HepG2 (cell line): ENCODE data around the gene PLCL2. TPM values are rescaled to one million over a fixed set of nuclear protein-coding genes. Genes with fewer than 3 reads are reported as not detected.

Experiments used
- ATAC-seq: fragments of 200-7000 bp; cut with Tn5 transposase; 3 replicates; pipeline ENCODE4 v1.9.1; 2020; ENCODE audit warnings: mild to moderate bottlenecking, moderate library complexity
- BruUV-seq: library from RNA; stranded (reverse); fragments of 400-500 nt; replicated peaks from 2 replicates; lab custom pipeline; 2021; lab: Mats Ljungman, UMichigan
- CTCF ChIA-PET: fragments of 300-600 bp; formaldehyde crosslinking; extraction: SDS; loops from one replicate; lab custom pipeline; 2021; ENCODE audit warnings: low total read pairs, inconsistent platforms, low intra/inter-chr PET ratio; lab: Yijun Ruan, JAX
- POLR2A ChIA-PET: fragments of 350-600 bp; sonication (Branson Sonifier 250); formaldehyde crosslinking; loops from one replicate; lab custom pipeline; 2020; ENCODE audit warnings: antibody characterized with exemption, inconsistent platforms; lab: Yijun Ruan, JAX
- DNase-seq: peaks from one replicate; pipeline ENCODE4 v3.0.0-alpha.2; 2015; ENCODE audit warnings: low spot score
- FAIRE-seq: peaks from 3 replicates; lab custom pipeline; 2011; peaks lifted over from hg19 to GRCh38; lab: Jason Lieb, UNC
- H2AFZ ChIP-seq: one replicate; pipeline ENCODE4 v1.6.1; 2011; ENCODE audit warnings: low read length, inconsistent platforms
- H3K27ac ChIP-seq: fragments of 300-600 bp; 3 replicates; pipeline ENCODE4 v1.8.0; 2011; ENCODE audit warnings: mixed run types, mild to moderate bottlenecking, mixed read lengths, low read length, inconsistent platforms; ENCODE audit not compliant: insufficient read depth; ENCODE audit errors: extremely low read length
- H3K27me3 ChIP-seq, 2 experiments: fragments of 200-600 bp in 1 of 2; 2 replicates in 1 of 2; 3 replicates in 1 of 2; pipeline versions ENCODE4 v1.6.0 to v1.8.0; 2011; ENCODE audit warnings: low read length in 2 of 2, mild to moderate bottlenecking in 2 of 2, moderate library complexity in 2 of 2, inconsistent platforms in 1 of 2; ENCODE audit not compliant: insufficient read depth in 2 of 2, control insufficient read depth in 1 of 2
- H3K36me3 ChIP-seq, 2 experiments: fragments of 200-600 bp in 1 of 2; replicated peaks in 1 of 2; 2 replicates in 1 of 2; 3 replicates in 1 of 2; pipeline versions ENCODE4 v1.5.1 to v1.8.0; 2011; ENCODE audit warnings: low read length in 2 of 2, inconsistent platforms in 1 of 2; ENCODE audit not compliant: insufficient read depth in 2 of 2, control insufficient read depth in 1 of 2
- H3K4me1 ChIP-seq: 2 replicates; pipeline ENCODE4 v1.5.1; 2012; ENCODE audit warnings: low read length, inconsistent platforms; ENCODE audit not compliant: insufficient read depth
- H3K4me2 ChIP-seq: 2 replicates; pipeline ENCODE4 v1.6.0; 2011; ENCODE audit warnings: low read depth, low read length, inconsistent platforms
- H3K4me3 ChIP-seq, 3 experiments: fragments of 200-600 bp in 1 of 3; sonication (generic), shearing (Covaris generic) in 1 of 3; replicated peaks in 1 of 3; 2 replicates each; pipeline ENCODE4 v1.5.1; 2011 to 2016; ENCODE audit warnings: low read length in 3 of 3, inconsistent platforms in 2 of 3, low read depth in 2 of 3, mild to moderate bottlenecking in 2 of 3, control low read depth in 1 of 3, mixed read lengths in 1 of 3; ENCODE audit not compliant: insufficient read depth in 1 of 3
- H3K79me2 ChIP-seq: one replicate; pipeline ENCODE4 v1.6.1; 2011; ENCODE audit warnings: low read length, inconsistent platforms; ENCODE audit not compliant: insufficient read depth
- H3K9ac ChIP-seq: 2 replicates; pipeline ENCODE4 v1.6.0; 2011; ENCODE audit warnings: mild to moderate bottlenecking, low read depth, low read length, inconsistent platforms; ENCODE audit not compliant: insufficient read depth
- H3K9me3 ChIP-seq: 2 replicates; pipeline ENCODE4 v1.5.1; 2012; ENCODE audit warnings: mild to moderate bottlenecking, low read length
- H4K20me1 ChIP-seq: 2 replicates; pipeline ENCODE4 v1.6.0; 2011; ENCODE audit warnings: inconsistent platforms, mild to moderate bottlenecking, low read length, moderate library complexity; ENCODE audit not compliant: insufficient read depth
- ATAD3A ChIP-seq: sonication (generic); formaldehyde crosslinking; IDR thresholded peaks from 2 replicates; pipeline ENCODE4 v1.4.0; 2020; ENCODE audit warnings: missing genetic modification reagents
- ATF7 ChIP-seq, 2 experiments: fragments of 450-650 bp in 1 of 2; sonication (generic) in 1 of 2; formaldehyde crosslinking in 1 of 2; IDR thresholded peaks; 2 replicates each; pipeline versions ENCODE4 v1.4.0 to v1.6.1; 2016 to 2020; ENCODE audit warnings: antibody characterized with exemption in 1 of 2, mild to moderate bottlenecking in 1 of 2, missing genetic modification reagents in 1 of 2
- CEBPB ChIP-seq: IDR thresholded peaks from 2 replicates; pipeline ENCODE4 v1.6.1; 2011; ENCODE audit warnings: low read depth, low read length, improper control_type of control experiment, borderline replicate concordance
- EHMT2 ChIP-seq: fragments of 200-600 bp; sonication (generic); IDR thresholded peaks from 2 replicates; pipeline ENCODE4 v1.7.0; 2017; ENCODE audit warnings: antibody characterized with exemption, low read depth, low read length, borderline replicate concordance
- MTF2 ChIP-seq: sonication (generic); formaldehyde crosslinking; IDR thresholded peaks from 2 replicates; pipeline ENCODE4 v1.5.0; 2020; ENCODE audit warnings: missing genetic modification reagents, borderline replicate concordance
- SIX4 ChIP-seq: sonication (generic); formaldehyde crosslinking; IDR thresholded peaks from 2 replicates; pipeline ENCODE4 v1.4.0; 2020; ENCODE audit warnings: missing genetic modification reagents
- WGBS: methylation state at CpG from one replicate; pipeline ENCODE4 v1.1.6; 2017; ENCODE audit warnings: low lambda C conversion rate; 5-methylcytosine and 5-hydroxymethylcytosine counted together
- in situ Hi-C: cut with HindIII; loops from 2 replicates; pipeline ENCODE4 v1.10.0; 2017; ENCODE audit warnings: low pct_unique_long_range_greater_than_20kb; ENCODE audit not compliant: extremely low pct_ligation_motif_present
- intact Hi-C: fragments of 100-400 bp; cut with micrococcal nuclease; formaldehyde crosslinking; loops from one replicate; pipeline ENCODE4 v1.10.0; 2022; ENCODE audit not compliant: unreplicated experiment
- polyA plus RNA-seq, 8 experiments: library from polyadenylated mRNA; depleted of rRNA in 3 of 8; stranded (reverse) in 7 of 8; unstranded in 1 of 8; fragments of >200 nt; fragmentation: Illumina TruSeq in 4 of 8; extraction: Trizol in 4 of 8; gene quantifications; 2 replicates each; pipeline versions ENCODE4 v1.2.1 to v1.2.3, GENCODE V29; 2011 to 2016; ENCODE audit warnings: low read depth in 4 of 8, missing spikeins in 1 of 8, mixed read lengths in 1 of 8; ENCODE audit not compliant: insufficient read depth in 1 of 8
- total RNA-seq, 5 experiments: library from RNA; depleted of rRNA; stranded (reverse); fragments of >200 nt; fragmentation: Illumina TruSeq; extraction: Trizol; gene quantifications; 2 replicates each; pipeline ENCODE4 v1.2.3, GENCODE V29; 2016; ENCODE audit warnings: low read depth in 1 of 5
- TF ChIP-seq, protein P1 (sequence below): sonication (generic); formaldehyde crosslinking; IDR thresholded peaks from 2 replicates; pipeline ENCODE4 v1.9.0; 2021; ENCODE audit warnings: missing genetic modification reagents, borderline replicate concordance

Gene PLCL2
- total and polyA plus RNA-seq, 2 of the 13 experiments (the other 11 are each of a cell fraction or from before 2014, with no cell fraction given), result not detected

DNA sequence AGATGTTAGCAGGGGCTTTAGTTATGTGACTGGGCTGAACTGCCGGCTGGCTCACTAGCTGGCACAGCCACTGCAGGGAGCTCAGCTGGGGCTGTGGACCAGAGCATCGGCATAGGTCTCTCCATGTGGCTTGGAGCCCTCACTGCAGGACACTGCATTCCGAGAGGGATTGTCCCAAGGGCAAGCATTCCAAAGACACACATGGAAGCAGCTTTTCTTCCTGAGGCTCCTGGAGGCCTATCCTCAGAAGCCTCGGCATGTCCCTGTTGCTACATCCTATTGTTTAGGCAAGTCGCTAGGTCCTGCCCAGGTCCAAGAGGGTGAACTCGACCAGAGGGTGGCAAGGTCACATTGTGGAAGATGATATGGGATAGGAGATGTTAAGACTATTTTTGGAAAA lies 209.8 kb downstream of the PLCL2 start (continued):
- TF ChIP-seq EHMT2 (no peak), ATAD3A (CRISPR knock-in tag) (no peak)

DNA sequence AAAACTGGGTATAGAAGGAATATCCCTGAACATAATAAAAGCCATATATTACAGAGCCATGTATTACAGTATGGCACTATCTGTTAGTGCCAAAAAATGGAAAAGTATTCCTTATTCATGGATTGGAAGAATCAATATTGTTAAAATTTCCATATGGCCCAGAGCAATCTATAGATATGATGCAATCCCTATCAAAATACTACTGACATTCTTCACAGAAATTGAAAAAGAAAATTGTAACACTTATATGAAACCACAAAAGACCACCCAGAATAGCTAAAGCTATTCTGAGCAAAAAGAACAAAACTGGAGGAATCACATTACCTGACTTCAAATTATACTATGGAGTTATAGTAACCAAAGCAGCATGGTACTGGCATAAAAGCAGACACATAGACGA lies 218.8 kb downstream of the PLCL2 start:
- 0% methylated on average over 1 of the region's 1 CpG for WGBS
- Histone ChIP-seq H3K4me3 (no peak overlapping the region), H3K4me2 (no peak overlapping the region), H3K9ac (no peak overlapping the region), H3K9me3 (no peaks in the 10 kb centered on the region; the same call in 1 of the 2 replicates), H3K36me3 (no peaks in the 10 kb centered on the region), H3K79me2 (no peaks in the 10 kb centered on the region), H2AFZ (no peak overlapping the region), H3K27ac (no peak overlapping the region), H4K20me1 (no peaks in the 10 kb centered on the region), H3K27me3 (no peaks in the 10 kb centered on the region), H3K4me1 (no peaks in the 10 kb centered on the region)
- in situ Hi-C loops, result no loop called here
- ATAC-seq, result no peak
- no peak for DNase-seq
- ChIA-PET POLR2A (no interaction called here), CTCF (no interaction called here)
- BruUV-seq, result no TSS peak
- FAIRE-seq, result no peak
- intact Hi-C loops, result no loop called here
- TF ChIP-seq MTF2 (CRISPR knock-in tag) (no peak), ATF7 (IDR thresholded peaks at IDR 0.05) (0 out of 2 replicates have a peak, but pooled peaks have one; percentile 4), ATF7 (CRISPR knock-in tag; IDR thresholded peaks at IDR 0.05) (no peak), CEBPB (peak; percentile 23; the same call in 1 of the 2 replicates), SIX4 (CRISPR knock-in tag) (no peak)
- TF ChIP-seq, protein P1, sequence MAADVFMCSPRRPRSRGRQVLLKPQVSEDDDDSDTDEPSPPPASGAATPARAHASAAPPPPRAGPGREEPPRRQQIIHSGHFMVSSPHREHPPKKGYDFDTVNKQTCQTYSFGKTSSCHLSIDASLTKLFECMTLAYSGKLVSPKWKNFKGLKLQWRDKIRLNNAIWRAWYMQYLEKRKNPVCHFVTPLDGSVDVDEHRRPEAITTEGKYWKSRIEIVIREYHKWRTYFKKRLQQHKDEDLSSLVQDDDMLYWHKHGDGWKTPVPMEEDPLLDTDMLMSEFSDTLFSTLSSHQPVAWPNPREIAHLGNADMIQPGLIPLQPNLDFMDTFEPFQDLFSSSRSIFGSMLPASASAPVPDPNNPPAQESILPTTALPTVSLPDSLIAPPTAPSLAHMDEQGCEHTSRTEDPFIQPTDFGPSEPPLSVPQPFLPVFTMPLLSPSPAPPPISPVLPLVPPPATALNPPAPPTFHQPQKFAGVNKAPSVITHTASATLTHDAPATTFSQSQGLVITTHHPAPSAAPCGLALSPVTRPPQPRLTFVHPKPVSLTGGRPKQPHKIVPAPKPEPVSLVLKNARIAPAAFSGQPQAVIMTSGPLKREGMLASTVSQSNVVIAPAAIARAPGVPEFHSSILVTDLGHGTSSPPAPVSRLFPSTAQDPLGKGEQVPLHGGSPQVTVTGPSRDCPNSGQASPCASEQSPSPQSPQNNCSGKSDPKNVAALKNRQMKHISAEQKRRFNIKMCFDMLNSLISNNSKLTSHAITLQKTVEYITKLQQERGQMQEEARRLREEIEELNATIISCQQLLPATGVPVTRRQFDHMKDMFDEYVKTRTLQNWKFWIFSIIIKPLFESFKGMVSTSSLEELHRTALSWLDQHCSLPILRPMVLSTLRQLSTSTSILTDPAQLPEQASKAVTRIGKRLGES (CRISPR knock-in tag), result no peak
